Smooth muscle cell (in vitro differentiated cells): ENCODE results near the gene TMEM171. TPM values are rescaled to one million over a fixed set of nuclear protein-coding genes. Genes with fewer than 3 reads are reported as not detected.

Experiments used
- DNase-seq: peaks from one replicate; lab custom pipeline; 2025; ENCODE audit not compliant: unreplicated experiment; lab: John Stamatoyannopoulos, UW
- H2AFZ ChIP-seq: fragments of 200-600 bp; sonication (generic); 2 replicates; pipeline ENCODE4 v1.6.0; 2016; ENCODE audit warnings: antibody characterized with exemption, low read depth, mild to moderate bottlenecking
- H3F3A ChIP-seq: fragments of 200-600 bp; sonication (generic); 2 replicates; pipeline ENCODE4 v1.6.0; 2017; ENCODE audit warnings: antibody characterized with exemption, low read depth
- H3K27ac ChIP-seq: fragments of 200-600 bp; sonication (generic); 2 replicates; pipeline ENCODE4 v1.5.1; 2016; ENCODE audit warnings: low read depth, mild to moderate bottlenecking
- H3K27me3 ChIP-seq: fragments of 200-600 bp; sonication (generic); 2 replicates; pipeline ENCODE4 v1.6.1; 2016; ENCODE audit warnings: low read depth, mild to moderate bottlenecking
- H3K36me3 ChIP-seq: fragments of 200-600 bp; sonication (generic); 2 replicates; pipeline ENCODE4 v1.5.1; 2016; ENCODE audit warnings: low read depth
- H3K4me1 ChIP-seq: fragments of 200-600 bp; sonication (generic); 2 replicates; pipeline ENCODE4 v1.5.1; 2016; ENCODE audit warnings: low read depth
- H3K4me2 ChIP-seq: fragments of 200-600 bp; sonication (generic); 2 replicates; pipeline ENCODE4 v1.6.0; 2016; ENCODE audit warnings: mild to moderate bottlenecking
- H3K4me3 ChIP-seq: fragments of 200-600 bp; sonication (generic); 2 replicates; pipeline ENCODE4 v1.5.1; 2016; ENCODE audit warnings: mild to moderate bottlenecking
- H3K79me2 ChIP-seq: fragments of 200-600 bp; sonication (generic); 2 replicates; pipeline ENCODE4 v1.6.0; 2016; ENCODE audit warnings: low read depth, mild to moderate bottlenecking
- H3K9ac ChIP-seq: fragments of 200-600 bp; sonication (generic); 2 replicates; pipeline ENCODE4 v1.6.0; 2016; ENCODE audit warnings: low read depth
- H3K9me3 ChIP-seq: fragments of 200-600 bp; sonication (generic); replicated peaks from 2 replicates; pipeline ENCODE4 v1.5.1; 2016; ENCODE audit warnings: low read depth
- H4K20me1 ChIP-seq: fragments of 200-600 bp; sonication (generic); 2 replicates; pipeline ENCODE4 v1.6.0; 2016; ENCODE audit warnings: low read depth
- CTCF ChIP-seq: fragments of 200-600 bp; sonication (generic); IDR thresholded peaks from 2 replicates; pipeline ENCODE4 v1.5.1; 2017; ENCODE audit warnings: borderline replicate concordance, mild to moderate bottlenecking, antibody characterized with exemption; ENCODE audit not compliant: insufficient read depth, poor library complexity, severe bottlenecking
- WGBS: methylation state at CpG from one replicate; pipeline ENCODE4 v1.1.7; 2016; ENCODE audit warnings: low lambda C conversion rate; 5-methylcytosine and 5-hydroxymethylcytosine counted together
- polyA plus RNA-seq: library from polyadenylated mRNA; unstranded; fragments of >200 nt; fragmentation: Nextera tagmentation; extraction: Ambion mirVana; gene quantifications from 2 replicates; pipeline ENCODE4 v1.2.1, GENCODE V29; 2016
- total RNA-seq: library from RNA; depleted of rRNA; stranded (reverse); fragments of >200 nt; gene quantifications from 2 replicates; pipeline ENCODE4 v1.2.3, GENCODE V29; 2014

The TMEM171 gene
- total and polyA plus RNA-seq, 2 experiments from 2014 or later, result 0.54 TPM; not detected in 1

DNA sequence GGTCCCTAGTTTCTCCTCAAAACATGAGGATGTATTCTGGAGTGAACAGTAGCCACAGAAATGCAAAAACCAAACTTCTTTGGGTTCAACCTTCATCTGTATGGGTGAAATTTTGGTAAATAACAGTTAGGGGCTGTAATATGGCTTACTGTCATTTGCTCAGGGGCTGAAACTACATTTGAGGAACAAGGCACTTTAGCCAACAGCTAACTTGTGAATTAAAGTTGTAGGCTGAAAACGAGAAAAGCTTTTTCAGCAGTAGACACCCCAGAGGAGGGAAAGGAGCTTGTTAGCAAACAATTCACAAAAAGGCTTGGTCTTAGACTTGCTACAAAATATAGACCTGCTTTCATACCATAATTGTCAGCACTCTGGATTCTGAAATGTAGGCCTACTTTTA is 6.6 kb downstream of the TMEM171 start:
- Histone ChIP-seq H3K4me2 (no peak overlapping the region), H3F3A (no peaks in the 10 kb centered on the region), H4K20me1 (no peaks in the 10 kb centered on the region), H3K79me2 (no peaks in the 10 kb centered on the region), H3K9ac (no peak overlapping the region), H2AFZ (no peak overlapping the region), H3K4me3 (no peak overlapping the region), H3K27me3 (peaks cover 9% of the 10 kb centered on the region), H3K27ac (no peak overlapping the region), H3K36me3 (no peaks in the 10 kb centered on the region), H3K9me3 (no peaks in the 10 kb centered on the region), H3K4me1 (no peaks in the 10 kb centered on the region)
- TF ChIP-seq CTCF, result no peak
- no peak for DNase-seq
- WGBS, result 80% methylated on average over 1 of the region's 1 CpG

DNA sequence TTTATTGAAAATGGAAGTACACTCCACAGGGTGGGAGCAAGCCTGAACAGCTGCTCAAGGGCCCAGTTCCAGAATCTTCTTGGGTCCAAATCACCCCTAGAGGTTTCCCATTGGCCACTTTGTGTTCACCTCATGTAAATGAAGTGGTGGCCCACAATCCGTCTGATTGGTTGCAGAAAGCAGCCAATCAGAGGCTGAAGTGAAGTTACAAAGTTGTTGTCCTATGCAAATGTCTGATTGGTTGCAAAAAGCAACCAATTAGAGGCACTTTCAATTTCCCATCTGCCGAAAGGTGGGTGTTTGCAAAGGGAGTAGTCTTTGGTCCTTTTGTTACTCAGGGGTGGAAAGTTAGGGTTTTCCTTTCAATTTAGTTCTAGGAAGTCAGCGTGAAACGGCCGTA is 8.8 kb downstream of the TMEM171 start:
- Histone ChIP-seq H3K4me3 (no peak overlapping the region), H3F3A (no peaks in the 10 kb centered on the region), H3K9ac (no peak overlapping the region), H3K4me2 (no peak overlapping the region), H3K9me3 (no peaks in the 10 kb centered on the region), H3K27ac (no peak overlapping the region), H3K4me1 (no peaks in the 10 kb centered on the region), H4K20me1 (no peaks in the 10 kb centered on the region), H3K79me2 (no peaks in the 10 kb centered on the region), H3K27me3 (no peaks in the 10 kb centered on the region), H3K36me3 (no peaks in the 10 kb centered on the region), H2AFZ (no peak overlapping the region)
- TF ChIP-seq CTCF, result no peak
- 96% methylated on average over 5 of the region's 5 CpGs for whole genome bisulfite sequencing
- no peak for DNase-seq

DNA sequence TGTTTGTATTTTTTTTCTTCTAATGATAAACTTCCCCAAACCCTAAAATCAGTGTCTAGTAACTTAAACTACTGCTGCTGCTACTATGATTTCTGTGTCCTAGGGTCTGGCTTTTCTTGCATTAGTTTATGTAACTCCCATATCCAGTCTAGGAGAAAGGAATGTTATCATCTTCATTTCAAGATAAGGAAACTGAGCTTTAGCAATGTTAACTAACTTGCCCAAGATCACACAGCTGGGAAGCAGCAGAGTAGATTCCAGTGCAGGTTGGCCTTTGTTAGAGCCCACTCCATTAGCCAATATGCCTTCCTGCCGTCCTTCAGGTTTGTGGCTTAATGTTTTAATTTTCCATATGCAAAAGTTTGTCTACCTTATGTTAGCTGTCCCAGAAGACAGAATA is 10.4 kb downstream of the TMEM171 start:
- no peak for DNase-seq
- WGBS, result 80% methylated on average over 1 of the region's 1 CpG
- Histone ChIP-seq H2AFZ (no peak overlapping the region), H3K36me3 (no peaks in the 10 kb centered on the region), H3K4me1 (no peaks in the 10 kb centered on the region), H3K4me2 (no peak overlapping the region), H3K9ac (no peak overlapping the region), H3K27me3 (no peaks in the 10 kb centered on the region), H4K20me1 (no peaks in the 10 kb centered on the region), H3K27ac (no peak overlapping the region), H3K4me3 (no peak overlapping the region), H3K79me2 (no peaks in the 10 kb centered on the region), H3K9me3 (no peaks in the 10 kb centered on the region), H3F3A (no peaks in the 10 kb centered on the region)
- TF ChIP-seq CTCF, result no peak

GRCh38 chr5:73131711-73132425 is 11.5 kb downstream of the TMEM171 start:
- H2AFZ ChIP-seq, result no peak overlapping the region
- no peaks in the 10 kb centered on the region for H3F3A ChIP-seq
- H3K36me3 ChIP-seq, result no peaks in the 10 kb centered on the region
- no peak overlapping the region for H3K9ac ChIP-seq
- H3K79me2 ChIP-seq, result no peaks in the 10 kb centered on the region
- TF ChIP-seq CTCF, result no peak
- no peaks in the 10 kb centered on the region for H3K27me3 ChIP-seq
- H3K4me1 ChIP-seq, result no peaks in the 10 kb centered on the region
- WGBS, result 90% methylated on average over 3 of the region's 3 CpGs
- H3K4me2 ChIP-seq, result no peak overlapping the region
- H3K27ac ChIP-seq, result no peak overlapping the region
- H4K20me1 ChIP-seq, result no peaks in the 10 kb centered on the region
- DNase-seq, result no peak
- no peak overlapping the region for H3K4me3 ChIP-seq
- H3K9me3 ChIP-seq, result no peaks in the 10 kb centered on the region
